ENCODE results near the gene UBAC1.

DNA sequence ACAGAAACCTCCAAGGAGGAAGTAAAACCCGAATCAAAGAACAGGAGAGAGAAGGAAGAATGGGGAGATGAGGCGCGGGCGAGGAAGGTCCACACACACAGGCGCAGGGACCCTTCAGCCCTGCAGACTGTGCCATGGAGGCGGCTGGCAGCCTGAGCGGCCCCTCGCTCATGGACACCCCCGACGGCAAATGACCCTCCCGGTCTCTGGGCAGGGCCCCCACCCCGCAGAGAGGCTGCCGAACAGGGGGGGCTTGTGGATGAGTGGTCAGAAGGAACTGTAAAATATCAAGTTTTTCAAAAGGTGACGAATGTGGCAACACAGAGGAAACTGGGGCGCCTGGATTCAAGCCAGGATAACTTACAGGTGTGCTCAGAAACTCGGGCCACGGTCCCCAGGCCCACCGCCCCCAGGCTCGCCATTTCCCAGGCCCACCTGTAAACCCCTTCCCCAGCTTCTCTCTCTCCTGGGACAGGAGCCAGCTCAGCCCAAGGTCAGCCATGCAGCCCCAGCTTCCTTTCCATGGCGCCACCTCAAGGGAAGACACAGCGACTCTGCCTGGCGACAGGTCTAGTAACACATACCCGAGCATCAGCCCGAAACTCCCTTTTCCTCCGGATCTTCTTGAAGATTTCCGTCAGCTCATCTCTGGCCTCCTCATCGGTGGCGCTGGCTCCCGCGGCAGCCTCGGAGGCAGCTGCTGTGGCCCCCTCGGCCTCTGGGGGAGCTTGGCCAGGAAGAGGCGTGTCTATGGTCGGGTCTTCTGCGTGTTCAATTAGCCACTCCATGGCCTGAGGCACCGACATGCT, 16.5 kb downstream of the UBAC1 start:
- TF ChIP-seq POLR2A (IDR thresholded peaks at IDR 0.05; ENCODE audit: extremely low read depth, insufficient read length) = no peak
- TF ChIP-seq, protein P1, sequence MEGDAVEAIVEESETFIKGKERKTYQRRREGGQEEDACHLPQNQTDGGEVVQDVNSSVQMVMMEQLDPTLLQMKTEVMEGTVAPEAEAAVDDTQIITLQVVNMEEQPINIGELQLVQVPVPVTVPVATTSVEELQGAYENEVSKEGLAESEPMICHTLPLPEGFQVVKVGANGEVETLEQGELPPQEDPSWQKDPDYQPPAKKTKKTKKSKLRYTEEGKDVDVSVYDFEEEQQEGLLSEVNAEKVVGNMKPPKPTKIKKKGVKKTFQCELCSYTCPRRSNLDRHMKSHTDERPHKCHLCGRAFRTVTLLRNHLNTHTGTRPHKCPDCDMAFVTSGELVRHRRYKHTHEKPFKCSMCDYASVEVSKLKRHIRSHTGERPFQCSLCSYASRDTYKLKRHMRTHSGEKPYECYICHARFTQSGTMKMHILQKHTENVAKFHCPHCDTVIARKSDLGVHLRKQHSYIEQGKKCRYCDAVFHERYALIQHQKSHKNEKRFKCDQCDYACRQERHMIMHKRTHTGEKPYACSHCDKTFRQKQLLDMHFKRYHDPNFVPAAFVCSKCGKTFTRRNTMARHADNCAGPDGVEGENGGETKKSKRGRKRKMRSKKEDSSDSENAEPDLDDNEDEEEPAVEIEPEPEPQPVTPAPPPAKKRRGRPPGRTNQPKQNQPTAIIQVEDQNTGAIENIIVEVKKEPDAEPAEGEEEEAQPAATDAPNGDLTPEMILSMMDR (IDR thresholded peaks at IDR 0.05; ENCODE audit: low read depth, low read length) = no peak
- no peak for TF ChIP-seq MYC (IDR thresholded peaks at IDR 0.05; ENCODE audit: low read depth, low read length)
